ENCODE data around the gene SUSD6. TPM values are rescaled to one million over a fixed set of nuclear protein-coding genes. Genes with fewer than 3 reads are reported as not detected.

The SUSD6 gene
- total RNA-seq, 1 experiment from 2014 or later = 32.1 TPM

DNA sequence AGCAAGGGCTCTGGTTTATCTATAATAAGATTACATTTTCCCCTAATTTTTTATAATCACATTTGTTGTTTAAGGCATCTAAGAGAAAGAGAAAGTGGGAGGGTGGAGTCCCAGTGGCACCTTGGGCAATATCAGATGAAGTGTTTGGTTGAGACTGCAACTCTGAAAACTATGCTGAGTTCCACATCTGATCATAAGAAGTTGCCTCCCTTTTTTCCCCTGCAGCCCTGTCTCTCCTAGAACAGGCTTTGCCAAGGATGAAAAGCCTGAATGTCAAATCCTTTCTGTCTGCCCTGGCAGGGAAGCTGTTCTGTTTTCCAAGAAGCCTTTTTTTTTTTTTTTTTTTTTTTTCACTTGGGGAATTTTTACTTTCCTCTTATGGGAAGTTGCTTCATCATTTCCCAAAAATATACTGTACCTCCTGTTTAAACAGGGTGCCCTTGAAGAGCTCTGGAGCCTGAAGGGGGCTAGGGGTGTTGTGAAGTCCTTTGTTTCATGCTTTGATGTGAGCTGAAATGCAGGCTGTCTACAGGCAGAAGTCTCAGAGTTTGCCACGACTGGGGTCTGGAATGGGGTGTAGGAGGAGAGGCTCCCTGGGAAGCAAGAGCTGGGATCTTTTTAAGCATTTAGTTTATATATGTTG is 71.3 kb downstream of the SUSD6 start:
- DNase-seq (ENCODE audit: unreplicated experiment) = peak; percentile 45
- TF ChIP-seq, protein P1, sequence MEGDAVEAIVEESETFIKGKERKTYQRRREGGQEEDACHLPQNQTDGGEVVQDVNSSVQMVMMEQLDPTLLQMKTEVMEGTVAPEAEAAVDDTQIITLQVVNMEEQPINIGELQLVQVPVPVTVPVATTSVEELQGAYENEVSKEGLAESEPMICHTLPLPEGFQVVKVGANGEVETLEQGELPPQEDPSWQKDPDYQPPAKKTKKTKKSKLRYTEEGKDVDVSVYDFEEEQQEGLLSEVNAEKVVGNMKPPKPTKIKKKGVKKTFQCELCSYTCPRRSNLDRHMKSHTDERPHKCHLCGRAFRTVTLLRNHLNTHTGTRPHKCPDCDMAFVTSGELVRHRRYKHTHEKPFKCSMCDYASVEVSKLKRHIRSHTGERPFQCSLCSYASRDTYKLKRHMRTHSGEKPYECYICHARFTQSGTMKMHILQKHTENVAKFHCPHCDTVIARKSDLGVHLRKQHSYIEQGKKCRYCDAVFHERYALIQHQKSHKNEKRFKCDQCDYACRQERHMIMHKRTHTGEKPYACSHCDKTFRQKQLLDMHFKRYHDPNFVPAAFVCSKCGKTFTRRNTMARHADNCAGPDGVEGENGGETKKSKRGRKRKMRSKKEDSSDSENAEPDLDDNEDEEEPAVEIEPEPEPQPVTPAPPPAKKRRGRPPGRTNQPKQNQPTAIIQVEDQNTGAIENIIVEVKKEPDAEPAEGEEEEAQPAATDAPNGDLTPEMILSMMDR (IDR thresholded peaks at IDR 0.05; ENCODE audit: unreplicated experiment) = no peak
- peak overlapping the region; percentile 35 for H3K4me3 Mint-ChIP-seq (ENCODE audit: unreplicated experiment)
- H3K27ac Mint-ChIP-seq (ENCODE audit: low read depth, unreplicated experiment) = peak overlapping the region; percentile 84
- H3K36me3 Mint-ChIP-seq (ENCODE audit: insufficient read depth, unreplicated experiment) = peaks cover 14% of the 10 kb centered on the region
- intact Hi-C loops (cut with micrococcal nuclease) = no loop called here
- peaks cover 47% of the 10 kb centered on the region for H3K4me1 Mint-ChIP-seq (ENCODE audit: insufficient read depth, unreplicated experiment)
- ChIA-PET CTCF (interaction anchor here (0.6 to 1.3 kb wide), 5 partner anchors 21 to 79 kb away, joined by 3 to 8 read pairs (median 4); no protein-coding TSS in a partner anchor), POLR2A (interaction anchor here (4.2 to 6.7 kb wide), 4 partner anchors 19 to 71 kb away, joined by 42 to 71 read pairs (median 57); partner anchors contain the start of gene SUSD6)
- no peaks in the 10 kb centered on the region for H3K9me3 Mint-ChIP-seq (ENCODE audit: unreplicated experiment)
- BruUV-seq (replicated peaks) = no TSS peak
- no peaks in the 10 kb centered on the region for H3K27me3 Mint-ChIP-seq (ENCODE audit: insufficient read depth, unreplicated experiment)

DNA sequence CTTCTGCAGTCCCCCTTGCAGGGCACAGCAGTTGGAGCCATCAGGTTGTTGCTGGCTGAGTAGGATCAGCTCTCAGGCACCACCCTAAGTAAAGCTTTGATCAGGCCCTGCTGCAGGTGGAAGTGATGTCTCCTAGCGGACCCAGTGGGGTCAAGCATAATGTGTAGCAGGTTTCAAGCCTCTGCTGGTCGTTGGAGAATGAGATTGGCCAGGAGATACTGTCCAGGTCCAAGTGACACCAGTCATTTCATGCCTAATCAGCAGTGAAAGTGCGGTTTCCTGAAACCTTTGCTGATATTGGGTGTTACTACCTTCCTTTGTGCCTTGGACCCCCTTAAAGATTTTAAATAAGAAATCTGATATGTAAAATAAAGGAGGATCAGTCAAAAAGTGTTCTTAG is 72.6 kb downstream of the SUSD6 start:
- no TSS peak for BruUV-seq (replicated peaks)
- POLR2A ChIA-PET = interaction anchor here (2.0 to 6.7 kb wide), 7 partner anchors 20 to 99 kb away, joined by 7 to 71 read pairs (median 42); partner anchors contain the start of gene SUSD6
- no peaks in the 10 kb centered on the region for H3K9me3 Mint-ChIP-seq (ENCODE audit: unreplicated experiment)
- peaks cover 47% of the 10 kb centered on the region for H3K4me1 Mint-ChIP-seq (ENCODE audit: insufficient read depth, unreplicated experiment)
- CTCF ChIA-PET = interaction anchor here (0.6 to 1.6 kb wide), 4 partner anchors 20 to 55 kb away, joined by 3 to 5 read pairs (median 4); no protein-coding TSS in a partner anchor
- TF ChIP-seq, protein P1 (IDR thresholded peaks at IDR 0.05; ENCODE audit: unreplicated experiment) = no peak
- no peak overlapping the region for H3K4me3 Mint-ChIP-seq (ENCODE audit: unreplicated experiment)
- H3K27me3 Mint-ChIP-seq (ENCODE audit: insufficient read depth, unreplicated experiment) = no peaks in the 10 kb centered on the region
- intact Hi-C loops (cut with micrococcal nuclease) = no loop called here
- H3K27ac Mint-ChIP-seq (ENCODE audit: low read depth, unreplicated experiment) = peak overlapping the region; percentile 84
- no peak for DNase-seq (ENCODE audit: unreplicated experiment)
- peaks cover 16% of the 10 kb centered on the region for H3K36me3 Mint-ChIP-seq (ENCODE audit: insufficient read depth, unreplicated experiment)

DNA sequence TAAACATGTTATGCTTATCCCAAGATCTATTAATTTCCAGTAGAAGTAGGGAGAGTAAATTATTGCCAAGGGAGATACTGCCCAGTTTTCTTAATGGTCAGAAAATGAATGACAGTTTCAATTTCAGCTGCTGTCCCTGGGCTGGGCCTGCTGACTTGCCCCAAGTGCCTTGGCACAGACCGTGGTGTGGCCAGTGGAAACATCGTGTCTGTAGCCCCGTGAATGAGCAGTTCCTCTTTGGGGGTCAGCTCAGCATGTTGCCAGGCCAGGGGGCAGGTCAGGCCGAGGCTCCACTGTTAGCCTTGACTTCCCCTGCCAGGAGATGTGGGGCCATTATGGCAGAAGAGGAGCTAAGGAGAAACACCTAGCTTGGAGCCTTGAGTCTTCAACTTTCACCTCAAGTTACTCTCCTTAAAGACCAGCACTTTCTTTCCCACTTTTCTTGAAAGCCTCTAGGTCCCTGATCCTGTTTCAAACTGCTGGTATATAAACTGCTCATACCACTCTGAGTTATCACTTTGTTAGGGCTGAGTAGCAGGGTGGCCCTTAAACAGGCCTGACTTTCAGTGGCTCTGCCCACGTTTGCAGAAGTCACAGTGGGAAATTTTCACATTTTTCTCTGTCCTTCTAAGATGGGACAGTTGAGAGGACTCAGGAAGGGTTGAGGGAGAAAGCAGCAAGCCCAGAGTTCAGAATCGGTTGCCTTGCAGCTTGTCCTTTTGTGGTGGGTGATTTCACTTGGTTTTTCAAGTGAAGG is 73.2 kb downstream of the SUSD6 start:
- ChIA-PET POLR2A (interaction anchor here (1.2 to 6.7 kb wide), 11 partner anchors 21 to 99 kb away, joined by 3 to 71 read pairs (median 7); partner anchors contain the start of gene SUSD6), CTCF (interaction anchor here (0.6 to 1.6 kb wide), 5 partner anchors 20 to 37 kb away, joined by 3 to 6 read pairs (median 4); no protein-coding TSS in a partner anchor)
- BruUV-seq (replicated peaks) = no TSS peak
- H3K4me3 Mint-ChIP-seq (ENCODE audit: unreplicated experiment) = no peak overlapping the region
- peaks cover 19% of the 10 kb centered on the region for H3K36me3 Mint-ChIP-seq (ENCODE audit: insufficient read depth, unreplicated experiment)
- H3K4me1 Mint-ChIP-seq (ENCODE audit: insufficient read depth, unreplicated experiment) = peaks cover 47% of the 10 kb centered on the region
- intact Hi-C loops (cut with micrococcal nuclease) = no loop called here
- no peaks in the 10 kb centered on the region for H3K27me3 Mint-ChIP-seq (ENCODE audit: insufficient read depth, unreplicated experiment)
- no peaks in the 10 kb centered on the region for H3K9me3 Mint-ChIP-seq (ENCODE audit: unreplicated experiment)
- TF ChIP-seq, protein P1 (IDR thresholded peaks at IDR 0.05; ENCODE audit: unreplicated experiment) = no peak
- DNase-seq (ENCODE audit: unreplicated experiment) = no peak
- H3K27ac Mint-ChIP-seq (ENCODE audit: low read depth, unreplicated experiment) = peak overlapping the region; percentile 84

DNA sequence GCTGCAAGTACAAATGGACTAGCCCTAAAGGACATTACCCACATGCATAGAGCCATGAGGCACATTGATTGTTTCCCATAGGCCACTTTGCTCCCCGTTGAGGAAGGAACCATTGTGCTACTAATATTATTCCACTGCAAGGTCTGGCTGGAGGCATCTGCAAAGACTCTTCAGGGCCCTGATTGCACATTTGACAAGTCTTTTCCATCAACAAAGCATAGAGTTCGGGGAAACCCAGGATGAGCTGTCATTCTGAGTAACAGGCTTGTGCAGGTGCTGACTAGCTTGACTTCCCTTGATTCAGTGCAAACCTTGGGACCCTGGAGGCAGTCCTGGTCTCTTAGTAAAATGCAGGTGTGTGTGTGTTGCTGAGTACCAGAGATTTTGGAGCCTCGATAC is 73.8 kb downstream of the SUSD6 start:
- TF ChIP-seq, protein P1 (IDR thresholded peaks at IDR 0.05; ENCODE audit: unreplicated experiment) = no peak
- CTCF ChIA-PET = interaction anchor here (0.9 to 1.6 kb wide), 5 partner anchors 19 to 37 kb away, joined by 3 to 6 read pairs (median 4); no protein-coding TSS in a partner anchor
- DNase-seq (ENCODE audit: unreplicated experiment) = peak; percentile 93
- peaks cover 47% of the 10 kb centered on the region for H3K4me1 Mint-ChIP-seq (ENCODE audit: insufficient read depth, unreplicated experiment)
- intact Hi-C loops (cut with micrococcal nuclease) = no loop called here
- peak overlapping the region; percentile 84 for H3K27ac Mint-ChIP-seq (ENCODE audit: low read depth, unreplicated experiment)
- H3K4me3 Mint-ChIP-seq (ENCODE audit: unreplicated experiment) = peak overlapping the region; percentile 48
- peaks cover 19% of the 10 kb centered on the region for H3K36me3 Mint-ChIP-seq (ENCODE audit: insufficient read depth, unreplicated experiment)
- no TSS peak for BruUV-seq (replicated peaks)
- no peaks in the 10 kb centered on the region for H3K9me3 Mint-ChIP-seq (ENCODE audit: unreplicated experiment)
- H3K27me3 Mint-ChIP-seq (ENCODE audit: insufficient read depth, unreplicated experiment) = no peaks in the 10 kb centered on the region
- POLR2A ChIA-PET = interaction anchor here (0.7 to 6.7 kb wide), 15 partner anchors 21 to 100 kb away, joined by 3 to 71 read pairs (median 7); partner anchors contain the start of genes SRSF5 and SUSD6
